Peyer's patch (tissue), 4 donors: ENCODE data around the gene PFDN2.

ENCODE experiments used
- CTCF ChIP-seq, 6 experiments: fragments of 450-650 bp in 4 of 6; fragments of 200-600 bp in 2 of 6; sonication (generic) in 1 of 6; IDR thresholded peaks; one replicate each; pipeline ENCODE4 v1.5.1; 2017 to 2019; ENCODE audit warnings: antibody characterized with exemption in 6 of 6, mild to moderate bottlenecking in 3 of 6, moderate library complexity in 1 of 6
- POLR2A ChIP-seq, 2 donors: fragments of 450-650 bp; IDR thresholded peaks; one replicate each; pipeline ENCODE4 v1.5.1; 2017; ENCODE audit warnings: antibody characterized with exemption in 2 of 2, mild to moderate bottlenecking in 2 of 2, moderate library complexity in 2 of 2

GRCh38 chr1:161140755-161141400, 23.0 kb upstream of the PFDN2 start:
- TF ChIP-seq POLR2A (IDR thresholded peaks at IDR 0.05): no peak
- TF ChIP-seq CTCF (IDR thresholded peaks at IDR 0.05): no peak
